NCI-H1930 (cell line): ENCODE results near the gene YBX2.
"Not testable (repeated sequence)": the region's sequence is repeated elsewhere in the genome, so short reads cannot be mapped to it uniquely, and the experiment has no call there.

Source experiments
- DNase-seq, 2 experiments: peaks; one replicate each; lab custom pipeline; 2025; lab: John Stamatoyannopoulos, UW

YBX2 gene

DNA sequence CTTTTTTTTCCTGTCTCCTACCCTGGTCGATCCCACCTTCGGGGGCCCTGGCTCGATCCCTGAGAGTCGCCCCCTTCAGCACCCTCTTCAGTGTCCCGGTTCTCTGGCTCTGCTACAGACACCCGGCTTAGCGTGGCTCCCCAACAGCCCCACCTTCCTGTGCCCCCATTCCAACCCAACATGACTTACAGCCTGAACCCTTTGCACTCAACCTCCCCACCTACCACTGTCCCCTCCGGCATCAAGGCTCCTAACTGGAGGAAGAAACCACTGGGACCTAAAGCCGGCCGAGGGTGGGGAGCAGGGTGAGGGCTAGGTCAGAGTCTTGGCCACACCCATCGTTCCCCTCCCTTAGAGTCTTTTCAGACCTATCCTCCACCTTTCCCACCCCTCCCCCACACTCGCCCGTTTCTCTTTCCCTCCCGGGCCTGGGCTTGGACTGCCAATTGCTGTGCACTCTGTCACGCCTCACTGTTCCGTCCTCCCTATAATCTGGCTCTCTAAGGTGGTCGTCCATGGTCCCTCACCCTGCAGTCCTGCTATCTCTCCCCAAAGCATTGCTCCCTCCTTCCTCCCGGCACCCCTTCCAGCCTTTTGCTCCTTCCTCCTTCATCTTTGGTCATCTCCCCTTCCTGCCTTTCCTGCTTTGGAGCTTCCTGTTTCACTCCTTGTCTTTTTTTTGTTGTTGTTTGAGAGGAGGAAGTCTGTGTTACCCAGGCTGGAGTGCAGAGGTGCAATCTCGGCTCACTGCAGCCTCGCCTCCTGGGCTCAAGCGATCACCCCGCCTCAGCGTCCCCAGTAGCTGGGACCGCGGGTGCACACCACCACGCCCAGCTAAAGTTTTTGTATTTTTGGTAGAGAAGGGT, 31.3 kb downstream of the YBX2 start:
- DNase-seq = no peak

DNA sequence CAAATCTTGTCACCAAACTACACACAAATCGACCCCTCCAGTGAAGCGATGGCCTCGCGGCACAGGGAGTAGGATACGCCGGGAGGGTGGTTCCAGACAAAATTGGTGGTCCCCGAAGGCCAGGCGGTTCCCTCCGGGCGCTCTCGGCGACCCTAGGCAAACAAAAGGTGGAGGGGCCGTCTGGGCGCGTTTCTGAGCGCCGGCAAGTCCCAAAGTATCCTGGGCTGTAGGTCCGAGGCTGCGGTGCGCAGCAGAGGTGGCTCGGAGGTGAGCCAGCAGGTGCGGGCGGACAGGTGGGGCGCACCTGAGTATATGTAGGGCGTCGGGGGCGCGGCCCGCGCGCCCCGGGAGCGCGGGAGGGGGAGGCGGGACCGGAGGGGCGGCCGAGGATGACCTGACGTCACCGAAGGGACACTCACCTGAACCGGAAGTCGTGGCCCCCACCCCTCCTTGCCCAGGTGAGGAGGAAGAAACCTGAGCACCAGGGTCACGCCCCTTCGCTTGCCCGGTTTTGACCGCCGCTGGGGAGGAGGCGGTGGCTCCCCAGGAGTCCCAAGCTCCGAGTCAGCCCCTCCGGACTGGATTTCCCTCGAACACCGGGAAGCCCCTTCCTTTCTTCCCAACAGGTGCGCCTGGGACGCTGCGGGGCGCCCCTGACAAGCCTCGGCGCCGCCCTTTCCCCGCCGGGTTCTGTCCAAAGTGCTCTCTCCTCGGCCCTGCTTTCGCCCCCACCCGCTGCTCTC, 32.1 kb downstream of the YBX2 start, which contains the start of gene CLDN7:
CLDN7 (minus strand) TSS at position 287 of the 743 bp plus-strand sequence. CDS start 435 bp downstream, outside the sequence.
- peak; percentile 57 to 64 for DNase-seq

DNA sequence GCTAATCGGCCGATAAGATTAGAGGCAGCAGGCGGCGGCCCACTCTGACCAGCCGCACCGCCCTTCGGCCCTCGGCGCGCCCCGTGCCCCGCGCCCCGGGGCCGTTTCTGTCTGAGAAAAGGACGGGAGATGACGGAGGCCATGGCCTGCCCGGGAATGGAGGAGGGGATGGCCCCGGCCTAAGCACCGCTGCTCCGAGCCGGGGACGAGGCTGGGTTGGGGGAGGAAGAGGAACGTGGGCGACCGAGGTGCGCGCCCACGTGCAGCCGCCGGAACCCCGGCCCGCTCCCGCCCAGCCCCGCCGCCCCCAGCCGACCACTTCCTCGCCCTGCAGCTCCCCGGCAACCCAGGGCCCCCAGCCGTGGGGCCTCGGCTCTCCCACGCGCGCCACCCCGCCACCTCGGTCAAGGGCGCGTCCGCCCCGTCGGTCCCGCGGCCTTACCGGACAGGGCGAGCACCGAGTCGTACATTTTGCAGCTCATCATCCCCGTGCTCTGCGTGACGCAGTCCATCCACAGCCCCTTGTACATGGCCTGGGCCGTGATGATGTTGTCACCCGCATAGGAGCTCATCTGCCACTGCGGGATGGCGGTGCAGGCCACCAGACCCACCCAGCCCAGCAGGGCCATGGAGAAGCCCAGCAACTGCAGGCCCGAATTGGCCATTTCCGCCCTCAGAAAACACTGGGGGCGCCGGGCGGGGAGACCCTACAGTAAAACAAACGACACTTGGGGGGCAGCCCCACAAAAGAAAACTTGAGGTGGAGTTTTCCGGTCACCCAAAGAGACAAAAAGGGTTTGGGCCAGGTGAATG, 32.9 kb downstream of the YBX2 start:
- DNase-seq = no peak

DNA sequence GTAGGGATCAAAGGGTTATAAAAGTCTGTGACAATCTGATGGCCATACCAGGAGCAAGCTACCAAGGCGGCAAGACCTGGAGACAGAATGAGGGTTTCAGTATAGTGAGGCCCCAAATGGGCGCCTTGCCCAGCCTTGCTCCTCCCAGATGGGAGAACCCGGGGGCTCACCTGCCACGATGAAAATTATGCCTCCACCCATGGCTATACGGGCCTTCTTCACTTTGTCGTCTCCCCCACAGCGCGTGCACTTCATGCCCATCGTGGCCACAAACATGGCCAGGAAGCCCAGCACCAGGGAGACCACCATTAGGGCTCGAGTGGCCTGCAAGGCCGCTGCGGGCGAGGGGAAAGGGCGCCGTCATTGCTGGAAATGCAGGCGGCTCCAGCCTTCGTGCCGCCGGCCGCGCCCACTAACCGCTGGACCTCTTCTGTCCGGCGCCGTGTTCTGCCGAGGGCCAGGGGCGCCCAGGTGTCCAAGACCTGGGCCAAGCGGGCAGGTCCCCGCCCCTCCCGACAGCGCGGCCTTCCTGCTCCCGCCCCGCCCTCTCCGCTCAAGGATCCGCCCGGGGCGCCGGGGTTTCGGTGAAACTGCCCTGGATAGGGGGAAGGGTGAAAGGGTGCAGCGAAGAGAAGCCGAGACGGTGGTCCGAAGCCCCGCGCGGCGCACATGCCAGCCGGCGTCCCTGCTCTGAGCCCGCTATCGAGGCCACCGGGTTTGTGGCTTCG, 33.6 kb downstream of the YBX2 start:
- DNase-seq = no peak

DNA sequence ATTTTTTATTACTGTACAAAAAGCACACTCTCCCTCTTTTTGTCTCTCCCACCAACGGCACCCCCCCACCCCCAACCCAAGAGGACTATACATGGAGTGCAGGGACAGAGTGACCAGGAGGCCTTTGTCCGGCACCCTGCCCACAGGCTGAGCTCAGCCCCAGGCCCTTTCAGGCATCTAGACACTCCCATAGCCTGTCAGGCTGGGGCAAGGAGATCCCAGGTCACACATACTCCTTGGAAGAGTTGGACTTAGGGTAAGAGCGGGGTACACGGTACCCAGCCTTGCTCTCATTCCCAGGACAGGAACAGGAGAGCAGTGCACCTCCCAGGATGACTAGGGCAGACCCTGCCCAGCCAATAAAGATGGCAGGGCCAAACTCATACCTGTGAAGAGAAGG, 34.3 kb downstream of the YBX2 start:
- no peak for DNase-seq

DNA sequence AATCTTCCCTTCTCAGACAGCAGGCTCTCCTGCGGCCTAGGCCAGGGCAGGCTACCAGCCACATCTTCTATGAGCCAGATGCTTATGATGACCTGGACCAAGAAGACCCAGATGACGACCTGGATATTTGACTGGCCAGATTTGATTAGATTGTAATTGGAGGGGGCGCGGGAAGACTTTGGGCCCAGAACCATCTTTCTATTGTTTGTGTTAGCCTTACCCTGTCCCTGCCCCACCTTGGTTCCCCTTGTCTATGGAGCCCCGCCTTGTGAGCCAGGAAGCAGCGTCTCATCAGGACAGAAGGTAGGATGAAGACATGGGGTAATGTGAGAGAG, 34.9 kb downstream of the YBX2 start:
- DNase-seq = no peak

DNA sequence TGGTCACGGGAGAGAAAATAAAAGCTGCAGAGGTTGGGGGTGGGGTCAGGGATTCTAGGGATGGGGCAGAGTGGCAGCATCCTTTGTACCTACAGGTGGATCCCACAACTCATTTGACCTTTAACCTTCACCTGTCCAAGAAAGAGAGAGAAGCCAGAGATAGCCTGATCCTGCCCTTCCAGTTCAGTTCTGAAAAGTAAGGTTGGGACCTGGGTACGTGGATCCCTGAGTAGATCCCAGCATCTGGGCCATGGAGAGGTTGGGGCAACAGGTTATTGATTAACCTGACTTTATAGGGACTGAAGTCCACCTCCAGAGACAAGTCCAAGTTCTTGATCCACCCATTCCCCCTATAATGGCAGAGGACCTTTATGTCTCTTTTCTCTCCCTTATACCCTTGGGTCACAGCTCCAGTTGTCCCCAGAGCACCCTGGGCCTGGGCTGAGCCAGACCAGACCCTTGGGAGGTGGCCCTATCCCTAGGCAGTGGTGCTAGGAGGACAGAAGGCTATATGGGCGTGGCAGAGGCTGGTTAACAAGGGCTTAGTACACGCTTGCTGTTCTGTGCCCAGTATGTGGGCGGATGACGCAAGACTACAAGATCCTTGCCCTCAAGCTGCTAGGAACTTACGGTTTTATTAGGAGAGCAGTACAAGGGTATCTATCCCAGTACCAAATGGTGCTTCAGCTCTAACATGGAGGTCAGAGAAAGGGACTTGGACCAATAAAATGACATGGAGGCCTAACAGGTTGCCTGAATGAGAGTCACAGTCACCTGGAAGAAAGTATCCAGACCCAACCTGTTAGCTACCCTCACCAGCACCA, 35.5 kb downstream of the YBX2 start:
- no peak for DNase-seq

DNA sequence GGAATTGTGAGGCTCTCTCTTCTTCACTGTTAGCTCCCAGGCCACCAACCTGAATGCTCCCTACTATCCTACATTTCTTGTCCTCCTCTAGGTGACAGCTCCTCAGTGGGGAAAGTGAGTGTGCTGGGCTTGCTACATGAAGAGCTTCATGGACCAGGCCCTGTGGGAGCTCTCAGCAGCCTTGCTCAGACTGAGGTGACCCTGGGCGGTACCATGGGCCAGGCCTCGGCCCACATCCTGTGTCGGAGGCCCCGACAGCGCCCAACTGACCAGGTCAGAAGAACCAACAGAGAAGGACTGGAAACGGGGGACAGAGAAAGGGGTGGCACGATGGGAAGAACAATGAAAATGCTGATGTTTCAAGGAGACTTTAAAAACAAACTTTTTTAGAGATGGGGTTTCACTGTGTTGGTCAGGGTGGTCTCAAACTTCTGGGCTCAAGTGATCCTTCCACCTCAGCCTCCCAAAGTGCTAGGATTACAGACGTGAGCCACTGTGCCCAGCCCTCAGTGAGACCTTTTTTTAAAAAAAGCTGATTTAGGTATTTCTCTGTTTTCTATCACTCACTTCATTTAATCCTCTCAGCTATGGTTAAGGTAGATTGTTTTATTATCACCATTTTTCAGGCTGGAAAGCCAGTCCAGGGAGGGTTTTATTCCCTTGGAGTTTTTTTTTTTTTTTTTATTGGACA, 37.5 kb downstream of the YBX2 start:
- no peak for DNase-seq

DNA sequence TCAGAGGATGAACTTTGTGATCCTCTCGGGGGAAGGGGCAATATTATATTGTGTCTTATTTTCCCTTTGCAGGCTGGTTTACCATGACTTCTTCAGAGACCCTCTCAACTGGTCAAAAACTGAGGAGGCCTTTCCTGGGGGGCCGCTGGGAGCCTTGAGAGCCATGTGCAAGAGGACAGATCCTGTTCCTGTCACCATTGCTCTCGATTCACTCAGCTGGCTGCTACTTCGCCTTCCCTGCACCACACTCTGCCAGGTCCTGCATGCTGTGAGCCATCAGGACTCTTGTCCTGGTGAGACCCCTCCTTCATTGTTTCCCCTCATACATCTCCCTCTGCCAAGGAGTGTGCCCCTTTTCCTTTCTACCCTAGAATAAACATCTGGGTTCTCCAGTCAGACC, 39.9 kb downstream of the YBX2 start:
- DNase-seq = no peak

DNA sequence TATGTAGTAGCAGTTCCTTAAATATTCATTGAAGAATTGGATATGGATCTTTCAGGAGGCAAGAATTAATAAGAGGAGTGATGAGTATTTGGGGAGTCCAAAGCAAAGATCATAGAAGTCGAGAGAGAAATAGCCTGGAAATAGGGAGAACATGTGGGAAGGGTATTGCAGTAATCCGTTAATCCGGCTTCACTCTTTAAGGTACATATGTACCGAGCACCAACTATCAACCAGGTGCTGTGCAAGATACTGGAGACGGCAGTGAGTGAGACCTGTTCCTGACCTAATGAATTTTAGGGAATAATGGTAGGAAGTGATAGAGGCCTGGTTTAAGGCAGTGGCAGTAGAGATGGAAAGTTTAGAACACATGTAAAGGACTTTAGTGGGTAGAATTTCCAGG, 41.4 kb downstream of the YBX2 start:
- no peak for DNase-seq

DNA sequence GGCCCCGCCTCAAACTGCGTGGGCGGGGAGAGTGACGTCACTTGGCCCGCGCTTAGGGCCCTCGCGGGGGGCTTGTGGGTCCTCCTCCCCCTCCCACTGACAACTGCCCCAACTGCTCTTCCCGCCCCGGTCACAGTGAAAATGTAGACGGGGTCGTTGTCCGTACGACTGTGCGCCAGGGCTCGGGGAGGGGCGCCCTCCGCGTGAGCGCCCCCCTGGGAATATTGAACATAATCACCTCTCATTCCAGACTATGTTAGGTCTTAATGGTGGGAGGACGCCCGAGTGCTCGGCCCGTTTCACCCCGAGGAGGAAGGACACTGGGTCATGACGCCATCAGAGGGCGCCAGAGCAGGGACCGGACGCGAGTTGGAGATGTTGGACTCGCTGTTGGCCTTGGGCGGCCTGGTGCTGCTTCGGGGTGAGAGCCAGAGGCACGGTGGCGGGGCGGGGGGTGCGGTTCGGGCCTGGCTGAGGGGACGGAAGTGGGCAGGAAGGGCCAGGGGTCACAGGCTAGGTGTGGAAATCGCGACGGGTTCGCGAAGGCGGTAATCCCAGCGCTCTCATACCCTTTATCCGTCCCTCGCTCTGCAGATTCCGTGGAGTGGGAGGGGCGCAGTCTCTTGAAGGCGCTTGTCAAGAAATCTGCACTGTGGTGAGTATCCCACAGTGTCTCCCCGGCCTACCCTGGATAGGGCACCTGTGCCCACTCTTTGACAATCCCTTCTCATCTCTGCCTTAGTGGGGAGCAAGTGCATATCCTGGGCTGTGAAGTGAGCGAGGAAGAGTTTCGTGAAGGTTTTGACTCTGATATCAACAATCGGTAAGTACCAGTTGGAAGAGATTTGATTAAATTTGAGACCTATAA, 42.0 kb downstream of the YBX2 start, which contains the start of gene ELP5:
ELP5 (plus strand) TSS at position 40 of the 868 bp plus-strand sequence; CDS start at position 376, 336 bp downstream.
- peak; percentile 88 to 93 for DNase-seq

DNA sequence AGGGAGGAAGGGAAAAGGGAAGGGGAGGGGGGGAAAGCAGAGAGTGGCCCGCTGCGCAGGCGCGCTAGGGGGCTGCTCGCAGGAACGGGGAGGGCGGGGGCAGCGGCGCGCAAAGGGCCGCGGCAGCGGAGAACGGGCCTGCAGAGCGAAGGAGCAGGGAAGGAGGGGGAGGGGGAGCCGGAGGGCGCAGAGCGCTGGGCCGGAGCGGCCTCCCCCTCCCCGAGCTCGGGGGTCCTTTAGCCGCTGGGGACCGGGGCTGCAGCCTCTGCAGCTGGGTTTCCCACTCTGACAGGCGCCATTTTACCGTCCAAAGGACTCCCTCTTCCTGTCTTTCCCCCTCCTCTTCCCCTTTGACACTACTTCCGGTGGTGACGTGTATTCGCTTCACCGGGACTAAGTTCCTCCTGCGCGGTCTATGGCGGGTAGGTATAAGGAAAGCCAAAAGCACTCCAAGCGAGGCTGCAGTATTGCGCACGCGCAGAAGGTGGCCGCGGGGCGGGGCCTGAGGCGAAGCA, 42.7 kb downstream of the YBX2 start, which contains the start of gene CTDNEP1:
CTDNEP1 (minus strand) TSS at position 74 of the 515 bp plus-strand sequence. CDS start 438 bp downstream, outside the sequence.
- peak; percentile 97 to 98 for DNase-seq

DNA sequence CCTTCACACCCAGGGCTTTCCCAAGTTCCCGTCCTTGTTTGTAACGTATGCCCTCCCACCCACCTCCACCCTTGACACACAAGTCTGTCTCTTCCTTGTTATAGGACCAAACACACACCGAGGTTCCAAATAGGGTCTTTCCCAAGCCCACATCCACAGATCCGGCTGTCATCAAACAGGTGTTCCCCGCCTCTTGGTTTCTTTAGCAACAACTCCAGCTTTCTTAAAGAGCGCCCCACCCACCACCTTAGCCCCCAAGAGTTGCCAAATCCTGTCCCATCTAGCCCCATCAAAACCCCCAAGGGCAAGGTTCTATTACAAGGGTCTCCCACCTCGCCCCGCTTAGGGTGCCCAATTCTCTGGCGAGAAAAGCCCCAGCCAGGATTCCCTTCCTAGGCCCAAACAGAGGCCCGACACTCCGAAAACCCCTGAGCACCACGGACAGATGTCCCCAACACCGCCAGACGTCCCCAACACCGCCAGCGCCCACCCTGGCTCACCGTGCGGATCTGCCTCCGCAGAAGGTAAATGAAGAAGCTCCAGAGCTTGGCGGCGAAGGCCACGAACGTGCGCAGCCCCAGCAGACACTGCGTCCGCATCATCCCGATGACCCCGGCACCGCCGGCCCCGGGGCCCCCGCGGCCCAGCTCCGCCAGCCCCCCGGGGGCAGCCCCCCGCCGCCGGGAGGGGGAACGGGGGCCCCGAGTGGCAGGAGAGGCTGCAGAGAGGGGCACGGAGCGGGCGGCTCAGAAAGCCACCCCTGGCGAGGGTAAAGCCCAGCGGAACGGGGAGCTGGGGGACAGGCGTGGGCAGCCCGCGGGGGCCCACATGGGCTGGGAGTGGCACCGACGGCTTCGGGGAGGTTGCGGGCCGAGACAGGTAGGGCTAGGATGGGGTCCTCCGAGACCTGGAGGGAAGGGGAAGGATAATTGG, 43.5 kb downstream of the YBX2 start:
- no peak for DNase-seq

DNA sequence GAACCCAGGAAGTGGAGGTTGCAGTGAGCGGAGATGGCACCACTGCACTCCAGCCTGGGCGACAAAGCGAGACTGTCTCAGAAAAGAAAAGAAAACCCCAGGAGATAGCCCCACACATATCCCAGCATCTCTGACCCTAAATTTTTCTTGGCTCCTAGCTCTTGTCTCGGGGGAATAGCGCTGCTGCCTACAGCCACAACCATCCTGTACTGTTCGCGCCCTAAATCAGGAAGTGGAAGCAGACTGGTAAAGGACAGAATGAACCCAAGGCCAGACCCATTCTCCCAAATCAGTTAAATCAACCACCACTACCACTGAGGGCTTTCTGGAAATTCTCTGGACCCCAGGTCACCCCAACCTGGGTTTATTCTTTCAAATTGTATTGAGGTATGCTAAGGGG, 44.6 kb downstream of the YBX2 start:
- DNase-seq = no peak

DNA sequence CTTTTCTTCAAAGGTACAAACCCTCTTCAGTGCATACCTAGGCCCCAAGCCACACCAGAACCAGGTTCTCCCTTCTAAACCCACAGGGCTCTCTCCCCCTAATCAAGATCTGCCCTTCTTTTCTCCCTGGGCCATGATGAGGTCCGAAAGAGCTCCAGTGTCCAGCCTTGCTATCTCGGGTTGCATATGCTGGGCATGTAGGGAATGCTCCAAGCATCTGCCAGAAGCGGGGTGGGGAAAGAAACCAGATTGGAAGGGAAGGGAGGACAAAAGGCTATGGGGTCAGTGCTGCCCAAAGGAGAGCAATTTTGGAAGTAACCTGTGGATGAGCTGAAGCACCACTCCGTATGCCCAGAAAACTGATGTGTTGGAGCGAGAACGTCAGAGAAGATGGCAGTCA, 45.2 kb downstream of the YBX2 start:
- DNase-seq = no peak

DNA sequence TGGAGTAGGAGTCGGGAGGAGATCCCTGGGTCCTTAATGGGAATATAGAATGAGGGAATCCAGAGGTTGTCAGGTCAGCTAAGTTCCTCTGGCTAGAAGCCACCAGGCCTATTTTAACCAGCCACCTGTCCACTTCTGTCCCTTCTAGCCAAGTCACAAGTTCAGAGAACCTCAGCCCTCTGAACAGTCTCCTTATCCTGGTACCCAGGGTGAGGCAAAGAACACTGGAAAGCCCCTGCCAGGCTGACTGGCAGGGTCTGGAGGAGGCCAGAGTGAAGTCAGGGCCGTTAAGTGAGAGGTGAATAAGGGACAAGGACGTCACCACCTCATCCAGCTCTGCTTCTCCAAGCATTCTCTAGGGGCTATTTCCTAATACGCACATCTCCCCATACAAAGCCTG, 45.6 kb downstream of the YBX2 start:
- DNase-seq = no peak

DNA sequence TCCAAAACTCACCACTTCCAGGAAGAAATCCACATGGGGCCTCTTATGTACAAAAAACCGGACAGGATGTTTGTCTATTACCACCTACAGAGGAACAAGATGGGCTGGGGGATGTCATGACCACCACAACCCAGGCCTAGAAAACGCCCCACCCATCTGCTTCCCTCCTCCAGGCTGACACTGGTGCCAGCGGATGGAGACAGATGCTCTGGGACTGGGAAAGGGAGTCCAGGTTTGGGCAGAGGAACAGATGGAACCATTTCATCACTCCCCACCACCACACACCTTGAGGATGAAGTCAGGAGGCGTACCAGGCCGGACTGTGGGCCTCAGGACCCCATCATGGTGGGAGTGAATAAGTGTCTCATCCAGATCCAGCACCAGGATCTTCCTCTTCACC, 47.7 kb downstream of the YBX2 start:
- no peak for DNase-seq

DNA sequence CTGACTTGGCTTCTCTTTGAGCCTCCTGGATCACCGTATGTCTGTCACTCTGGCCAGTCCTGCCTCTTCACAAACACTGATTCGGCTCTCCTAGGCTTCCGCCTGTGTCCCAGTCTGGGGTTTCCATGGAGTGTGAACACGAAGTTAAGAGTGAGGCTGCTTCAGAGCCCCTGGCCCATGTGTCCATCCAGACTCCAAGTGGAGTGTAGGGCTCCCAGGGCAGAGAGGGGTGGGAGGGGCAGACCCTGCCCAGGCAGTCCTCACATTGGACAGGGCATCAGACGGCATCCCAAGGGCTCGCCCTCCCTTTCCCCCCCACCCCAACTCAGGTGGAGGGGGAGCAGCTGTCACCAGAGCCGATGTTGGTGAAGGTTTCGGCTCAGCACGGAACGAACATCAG, 50.6 kb downstream of the YBX2 start:
- DNase-seq = not testable (repeated sequence)
